ENCODE measurements around the gene RAD51B. TPM values are rescaled to one million over a fixed set of nuclear protein-coding genes. Genes with fewer than 3 reads are reported as not detected.

The RAD51B gene
- total RNA-seq, 1 experiment from 2014 or later: 20.0 TPM

- ATAC-seq (no peak), DNase-seq (ENCODE audit: low read depth, low spot score) (no peak)
- Histone ChIP-seq H3K27ac (ENCODE audit: low read depth, low read length) (no peak overlapping the region), H3K36me3 (ENCODE audit: control insufficient read depth in 1 of 2, insufficient read depth in 2 of 2, low read length in 2 of 2) (no peaks in the 10 kb centered on the region), H3K4me1 (ENCODE audit: control insufficient read depth in 1 of 2, insufficient read depth in 2 of 2, low read length in 2 of 2) (peaks cover 40 to 56% of the 10 kb centered on the region in 2 experiments), H2AFZ (ENCODE audit: low read depth, low read length, poor library complexity, severe bottlenecking) (no peak overlapping the region), H3K4me2 (ENCODE audit: low read length) (no peak overlapping the region), H3K9ac (ENCODE audit: low read length) (no peak overlapping the region), H4K20me1 (ENCODE audit: insufficient read depth) (no peaks in the 10 kb centered on the region), H3K27me3 (ENCODE audit: insufficient read depth, low read length) (no peaks in the 10 kb centered on the region), H3K9me3 (ENCODE audit: control insufficient read depth in 1 of 2, insufficient read depth in 1 of 2, low read depth in 1 of 2, low read length in 2 of 2) (no peaks in the 10 kb centered on the region), H3K79me2 (ENCODE audit: insufficient read depth, low read length) (no peaks in the 10 kb centered on the region), H3K4me3 (replicated peaks in 1 of 2; ENCODE audit: low read depth in 1 of 2, low read length in 2 of 2) (no peak overlapping the region), H3K9me2 (ENCODE audit: insufficient read depth) (no peaks in the 10 kb centered on the region)
- ChIA-PET CTCF (no interaction called here), POLR2A (interaction anchor here (1.6 kb wide), 1 partner anchor 16 kb away, joined by 3 read pairs; no protein-coding TSS in a partner anchor), RAD21 (ENCODE audit: low non-redundant PET in 1 of 2, low total read pairs in 2 of 2, uncharacterized antibody in 2 of 2, unreplicated experiment in 2 of 2) (no interaction called here)
- no peak for TF ChIP-seq EGR1 (IDR thresholded peaks at IDR 0.05; ENCODE audit: low read depth)
- no peak for TF ChIP-seq CBX3 (IDR thresholded peaks at IDR 0.05; ENCODE audit: low read depth)
- no TSS peak for BruUV-seq (replicated peaks)
- intact Hi-C loops (cut with micrococcal nuclease): no loop called here
Observed at GRCh38 chr14:68558096-68558495, 738.5 kb downstream of the RAD51B start.

- TF ChIP-seq CBX3 (IDR thresholded peaks at IDR 0.05; ENCODE audit: low read depth): no peak
- no peak overlapping the region for H3K9ac ChIP-seq (ENCODE audit: low read length)
- no peaks in the 10 kb centered on the region for H3K79me2 ChIP-seq (ENCODE audit: insufficient read depth, low read length)
- H3K27me3 ChIP-seq (ENCODE audit: insufficient read depth, low read length): no peaks in the 10 kb centered on the region
- H2AFZ ChIP-seq (ENCODE audit: low read depth, low read length, poor library complexity, severe bottlenecking): no peak overlapping the region
- DNase-seq (ENCODE audit: low read depth, low spot score): no peak
- H3K27ac ChIP-seq (ENCODE audit: low read depth, low read length): no peak overlapping the region
- no peak for ATAC-seq
- no peaks in the 10 kb centered on the region for H3K9me2 ChIP-seq (ENCODE audit: insufficient read depth)
- no peak overlapping the region for H3K4me2 ChIP-seq (ENCODE audit: low read length)
- BruUV-seq (replicated peaks): no TSS peak
- ChIA-PET CTCF (no interaction called here), POLR2A (no interaction called here), RAD21 (ENCODE audit: low non-redundant PET in 1 of 2, low total read pairs in 2 of 2, uncharacterized antibody in 2 of 2, unreplicated experiment in 2 of 2) (no interaction called here)
- H3K4me3 ChIP-seq (replicated peaks in 1 of 2; ENCODE audit: low read depth in 1 of 2, low read length in 2 of 2): no peak overlapping the region
- no peaks in the 10 kb centered on the region for H3K9me3 ChIP-seq (ENCODE audit: control insufficient read depth in 1 of 2, insufficient read depth in 1 of 2, low read depth in 1 of 2, low read length in 2 of 2)
- peaks cover 43 to 58% of the 10 kb centered on the region in 2 experiments for H3K4me1 ChIP-seq (ENCODE audit: control insufficient read depth in 1 of 2, insufficient read depth in 2 of 2, low read length in 2 of 2)
- no peaks in the 10 kb centered on the region for H3K36me3 ChIP-seq (ENCODE audit: control insufficient read depth in 1 of 2, insufficient read depth in 2 of 2, low read length in 2 of 2)
- no peaks in the 10 kb centered on the region for H4K20me1 ChIP-seq (ENCODE audit: insufficient read depth)
- intact Hi-C loops (cut with micrococcal nuclease): no loop called here
Observed at GRCh38 chr14:68559949-68560348, 740.4 kb downstream of the RAD51B start.

- Histone ChIP-seq H3K79me2 (ENCODE audit: insufficient read depth, low read length) (no peaks in the 10 kb centered on the region), H3K9me2 (ENCODE audit: insufficient read depth) (no peaks in the 10 kb centered on the region), H3K9me3 (ENCODE audit: control insufficient read depth in 1 of 2, insufficient read depth in 1 of 2, low read depth in 1 of 2, low read length in 2 of 2) (no peaks in the 10 kb centered on the region), H3K36me3 (ENCODE audit: control insufficient read depth in 1 of 2, insufficient read depth in 2 of 2, low read length in 2 of 2) (no peaks in the 10 kb centered on the region), H2AFZ (ENCODE audit: low read depth, low read length, poor library complexity, severe bottlenecking) (no peak overlapping the region), H4K20me1 (ENCODE audit: insufficient read depth) (no peaks in the 10 kb centered on the region), H3K4me3 (replicated peaks in 1 of 2; ENCODE audit: low read depth in 1 of 2, low read length in 2 of 2) (no peak overlapping the region), H3K27ac (ENCODE audit: low read depth, low read length) (no peak overlapping the region), H3K4me2 (ENCODE audit: low read length) (no peak overlapping the region), H3K27me3 (ENCODE audit: insufficient read depth, low read length) (no peaks in the 10 kb centered on the region), H3K9ac (ENCODE audit: low read length) (no peak overlapping the region), H3K4me1 (ENCODE audit: control insufficient read depth in 1 of 2, insufficient read depth in 2 of 2, low read length in 2 of 2) (peaks cover 51 to 58% of the 10 kb centered on the region in 2 experiments)
- no peak for ATAC-seq
- CTCF ChIA-PET: no interaction called here
- BruUV-seq (replicated peaks): no TSS peak
- no peak for TF ChIP-seq POLR2AphosphoS5 (IDR thresholded peaks at IDR 0.05; ENCODE audit: low read depth, low read length)
- TF ChIP-seq ZBTB33 (IDR thresholded peaks at IDR 0.05; ENCODE audit: extremely low read depth, insufficient replicate concordance, low read length): no peak
- no peak for TF ChIP-seq TCF7L2 (IDR thresholded peaks at IDR 0.05; ENCODE audit: borderline replicate concordance, extremely low read depth, insufficient read depth, insufficient read length)
- no peak for TF ChIP-seq POLR2A (IDR thresholded peaks at IDR 0.05; ENCODE audit: borderline replicate concordance, extremely low read depth, insufficient read depth, insufficient read length)
- no peak for TF ChIP-seq YY1 (IDR thresholded peaks at IDR 0.05; ENCODE audit: extremely low read depth, insufficient replicate concordance, low read depth, low read length)
- no peak for TF ChIP-seq FOSL1 (IDR thresholded peaks at IDR 0.05; ENCODE audit: low read depth)
- TF ChIP-seq RAD21 (IDR thresholded peaks at IDR 0.05; ENCODE audit: low read depth): no peak
- TF ChIP-seq ELF1 (IDR thresholded peaks at IDR 0.05; ENCODE audit: borderline replicate concordance, low read depth): no peak
- POLR2A ChIA-PET: interaction anchor here (0.7 kb wide), 1 partner anchor 12 kb away, joined by 3 read pairs; no protein-coding TSS in a partner anchor
- intact Hi-C loops (cut with micrococcal nuclease): no loop called here
- DNase-seq (ENCODE audit: low read depth, low spot score): no peak
- RAD21 ChIA-PET (ENCODE audit: low non-redundant PET in 1 of 2, low total read pairs in 2 of 2, uncharacterized antibody in 2 of 2, unreplicated experiment in 2 of 2): no interaction called here
Observed at GRCh38 chr14:68561531-68562007, 742.0 kb downstream of the RAD51B start.

All from HCT116 (cell line).